H9 (cell line): ENCODE results near the gene GSC2. TPM values are rescaled to one million over a fixed set of nuclear protein-coding genes. Genes with fewer than 3 reads are reported as not detected.

Experiments used
- DNase-seq: peaks from one replicate; pipeline ENCODE4 v3.0.0-alpha.2; 2017
- H2AFZ ChIP-seq: one replicate; pipeline ENCODE4 v1.6.1; 2013; ENCODE audit warnings: mild to moderate bottlenecking, low read length, control low read depth, moderate library complexity
- H2AK5ac ChIP-seq: 2 replicates; pipeline ENCODE4 v1.6.1; 2013; ENCODE audit warnings: low read length, control low read depth, mixed read lengths; ENCODE audit not compliant: insufficient read length
- H2BK120ac ChIP-seq: one replicate; pipeline ENCODE4 v1.6.1; 2013; ENCODE audit warnings: low read depth, mild to moderate bottlenecking, low read length, control low read depth, inconsistent platforms; ENCODE audit not compliant: poor library complexity, severe bottlenecking
- H2BK12ac ChIP-seq: 2 replicates; pipeline ENCODE4 v1.6.1; 2013; ENCODE audit warnings: low read length, control low read depth, mixed read lengths, low read depth; ENCODE audit not compliant: insufficient read length
- H2BK15ac ChIP-seq: 2 replicates; pipeline ENCODE4 v1.6.1; 2013; ENCODE audit warnings: low read depth, low read length, control low read depth
- H2BK20ac ChIP-seq: one replicate; pipeline ENCODE4 v1.6.1; 2013; ENCODE audit warnings: low read depth, mild to moderate bottlenecking, low read length, control low read depth, inconsistent platforms; ENCODE audit not compliant: poor library complexity, severe bottlenecking
- H2BK5ac ChIP-seq: 2 replicates; pipeline ENCODE4 v1.6.1; 2013; ENCODE audit warnings: low read length, control low read depth, mixed read lengths; ENCODE audit not compliant: insufficient read length
- H3K14ac ChIP-seq: 2 replicates; pipeline ENCODE4 v1.6.1; 2013; ENCODE audit warnings: low read length, control low read depth; ENCODE audit not compliant: insufficient read depth
- H3K18ac ChIP-seq: 2 replicates; pipeline ENCODE4 v1.6.1; 2013; ENCODE audit warnings: low read depth, mild to moderate bottlenecking, mixed read lengths, low read length, control low read depth; ENCODE audit not compliant: insufficient read length
- H3K23ac ChIP-seq: 2 replicates; pipeline ENCODE4 v1.6.1; 2013; ENCODE audit warnings: low read length, control low read depth, mixed read lengths, low read depth; ENCODE audit not compliant: insufficient read length
- H3K23me2 ChIP-seq: 2 replicates; pipeline ENCODE4 v1.6.1; 2013; ENCODE audit warnings: low read depth, mild to moderate bottlenecking, mixed read lengths, low read length, control low read depth; ENCODE audit not compliant: insufficient read length, poor library complexity, severe bottlenecking
- H3K27ac ChIP-seq: 2 replicates; pipeline ENCODE4 v1.5.1; 2013; ENCODE audit warnings: low read length, control low read depth, mixed read lengths, low read depth; ENCODE audit not compliant: insufficient read length
- H3K27me3 ChIP-seq: 2 replicates; pipeline ENCODE4 v1.6.1; 2013; ENCODE audit warnings: low read length, control low read depth, inconsistent platforms; ENCODE audit not compliant: insufficient read depth
- H3K4ac ChIP-seq: 2 replicates; pipeline ENCODE4 v1.6.1; 2013; ENCODE audit warnings: low read depth, mild to moderate bottlenecking, control low read depth, inconsistent platforms, low read length, moderate library complexity
- H3K4me1 ChIP-seq: 2 replicates; pipeline ENCODE4 v1.6.1; 2013; ENCODE audit warnings: low read length, control low read depth, inconsistent platforms; ENCODE audit not compliant: insufficient read depth
- H3K4me2 ChIP-seq: 2 replicates; pipeline ENCODE4 v1.6.1; 2013; ENCODE audit warnings: low read length, control low read depth, mixed read lengths; ENCODE audit not compliant: insufficient read length, insufficient read depth
- H3K56ac ChIP-seq: 2 replicates; pipeline ENCODE4 v1.6.1; 2013; ENCODE audit warnings: low read depth, mild to moderate bottlenecking, mixed read lengths, low read length, control low read depth; ENCODE audit not compliant: insufficient read length
- H3K79me1 ChIP-seq: 2 replicates; pipeline ENCODE4 v1.6.1; 2013; ENCODE audit warnings: low read depth, mild to moderate bottlenecking, moderate library complexity, low read length, control low read depth, inconsistent platforms; ENCODE audit not compliant: insufficient read depth, poor library complexity, severe bottlenecking
- H3K79me2 ChIP-seq: 2 replicates; pipeline ENCODE4 v1.6.1; 2013; ENCODE audit warnings: low read length, control low read depth, inconsistent platforms; ENCODE audit not compliant: insufficient read depth
- H3K9ac ChIP-seq: 2 replicates; pipeline ENCODE4 v1.6.1; 2013; ENCODE audit warnings: low read length, control low read depth, mixed read lengths; ENCODE audit not compliant: insufficient read length; ENCODE audit errors: extremely low read depth
- H3K9me3 ChIP-seq: one replicate; pipeline ENCODE4 v1.6.1; 2013; ENCODE audit warnings: low read depth, low read length, inconsistent platforms; ENCODE audit not compliant: control insufficient read depth
- H3T11ph ChIP-seq: one replicate; pipeline ENCODE4 v1.6.1; 2013; ENCODE audit warnings: mild to moderate bottlenecking, low read length, control low read depth, inconsistent platforms
- H4K20me1 ChIP-seq: one replicate; pipeline ENCODE4 v1.6.1; 2013; ENCODE audit not compliant: control insufficient read depth, insufficient read length, insufficient read depth
- H4K5ac ChIP-seq: 2 replicates; pipeline ENCODE4 v1.6.1; 2013; ENCODE audit warnings: low read depth, mild to moderate bottlenecking, mixed read lengths, low read length, control low read depth; ENCODE audit not compliant: insufficient read length
- H4K8ac ChIP-seq: replicated peaks from 2 replicates; pipeline ENCODE4 v1.6.1; 2013; ENCODE audit warnings: low read length, control low read depth, mixed read lengths, low read depth; ENCODE audit not compliant: insufficient read length
- H4K91ac ChIP-seq: 2 replicates; pipeline ENCODE4 v1.6.1; 2013; ENCODE audit warnings: low read depth, mild to moderate bottlenecking, moderate library complexity, mixed read lengths, low read length, control low read depth; ENCODE audit not compliant: insufficient read length
- H3K27ac Mint-ChIP-seq, 3 experiments: 2 replicates in 2 of 3; 3 replicates in 1 of 3; pipeline ENCODE4 v1.8.0; 2020 to 2021; ENCODE audit warnings: mixed read lengths in 3 of 3, mild to moderate bottlenecking in 1 of 3, moderate library complexity in 1 of 3
- H3K27me3 Mint-ChIP-seq: 2 replicates; pipeline ENCODE4 v1.8.0; 2021; ENCODE audit warnings: low read depth, mild to moderate bottlenecking, moderate library complexity, mixed read lengths
- H3K36me3 Mint-ChIP-seq, 3 experiments: 2 replicates in 2 of 3; 3 replicates in 1 of 3; pipeline ENCODE4 v1.8.0; 2020 to 2021; ENCODE audit warnings: low read depth in 3 of 3, mixed read lengths in 3 of 3; ENCODE audit not compliant: insufficient read depth in 1 of 3
- H3K4me1 Mint-ChIP-seq, 2 experiments: 2 replicates each; pipeline ENCODE4 v1.8.0; 2020; ENCODE audit warnings: mixed read lengths in 2 of 2
- H3K4me3 Mint-ChIP-seq, 2 experiments: 2 replicates in 1 of 2; 3 replicates in 1 of 2; pipeline ENCODE4 v1.8.0; 2020 to 2021; ENCODE audit warnings: mild to moderate bottlenecking in 2 of 2, mixed read lengths in 2 of 2, moderate library complexity in 1 of 2
- H3K9me3 Mint-ChIP-seq, 2 experiments: 2 replicates in 1 of 2; 3 replicates in 1 of 2; pipeline ENCODE4 v1.8.0; 2020; ENCODE audit warnings: mild to moderate bottlenecking in 2 of 2, mixed read lengths in 2 of 2, moderate library complexity in 1 of 2
- CTCF ChIP-seq: fragments of 200-600 bp; sonication (generic); conservative IDR thresholded peaks from 3 replicates; pipeline ENCODE4 v1.8.0; 2021; ENCODE audit warnings: antibody characterized with exemption, mild to moderate bottlenecking
- WGBS: extraction: QIAGEN DNeasy Blood & Tissue Kit; methylation state at CpG from one replicate; pipeline ENCODE4 v1.1.7; 2013; ENCODE audit warnings: missing lambda C conversion rate, low lambda C conversion rate, mixed read lengths; ENCODE audit not compliant: insufficient read length; ENCODE audit errors: extremely low coverage; 5-methylcytosine and 5-hydroxymethylcytosine counted together
- total RNA-seq: library from RNA; stranded (reverse); gene quantifications from 2 replicates; pipeline ENCODE4 v1.2.1, GENCODE V29; 2021

Gene GSC2
- total RNA-seq, 1 experiment from 2014 or later, result 0.22 TPM

GRCh38 chr22:19119949-19120348 lies 30.1 kb downstream of the GSC2 start:
- no CpG with 5 or more reads among the region's 8 CpGs for WGBS
- H3K23me2 ChIP-seq, result peaks cover 9% of the 10 kb centered on the region
- H3K4me1 Mint-ChIP-seq, result peaks cover 26 to 37% of the 10 kb centered on the region in 2 experiments
- H2BK20ac ChIP-seq, result no peak overlapping the region
- H2BK120ac ChIP-seq, result no peak overlapping the region
- H3K18ac ChIP-seq, result no peak overlapping the region
- no peaks in the 10 kb centered on the region; a peak in 3 of 5 replicates for H3K9me3 Mint-ChIP-seq
- no peak overlapping the region for H4K8ac ChIP-seq
- H3K9ac ChIP-seq, result no peak overlapping the region
- H3K4ac ChIP-seq, result no peak overlapping the region
- no peak overlapping the region for H2AFZ ChIP-seq
- DNase-seq, result no peak
- H3K9me3 ChIP-seq, result no peaks in the 10 kb centered on the region
- H2BK5ac ChIP-seq, result no peak overlapping the region
- H3K79me1 ChIP-seq, result peaks cover 11% of the 10 kb centered on the region
- H3K56ac ChIP-seq, result no peak overlapping the region
- H3K27me3 Mint-ChIP-seq, result peaks cover 12% of the 10 kb centered on the region
- H3K27ac Mint-ChIP-seq, result no peak overlapping the region
- H2AK5ac ChIP-seq, result no peak overlapping the region
- H2BK15ac ChIP-seq, result no peak overlapping the region
- H3K36me3 Mint-ChIP-seq, result peaks cover 0 to 4% (median 3%) of the 10 kb centered on the region in 3 experiments; a peak in 4 of 7 replicates
- H3K27ac ChIP-seq, result no peak overlapping the region
- H4K5ac ChIP-seq, result no peak overlapping the region
- no peaks in the 10 kb centered on the region for H4K20me1 ChIP-seq
- H3K79me2 ChIP-seq, result peaks cover 29% of the 10 kb centered on the region; the same call in 1 of the 2 replicates
- no peak overlapping the region for H3T11ph ChIP-seq
- H3K4me3 Mint-ChIP-seq, result peak overlapping the region in 1 of 2 experiments; percentile 93; a peak in 2 of 5 replicates
- H3K4me1 ChIP-seq, result peaks cover 3% of the 10 kb centered on the region; the same call in 1 of the 2 replicates
- H4K91ac ChIP-seq, result no peak overlapping the region
- no peaks in the 10 kb centered on the region for H3K27me3 ChIP-seq
- no peak overlapping the region for H3K14ac ChIP-seq
- no peak for TF ChIP-seq CTCF
- no peak overlapping the region for H3K23ac ChIP-seq
- H2BK12ac ChIP-seq, result no peak overlapping the region
- no peak overlapping the region for H3K4me2 ChIP-seq
